GM19351 (cell line): ENCODE measurements around the gene PPM1K.
A peak's percentile ranks its signal among the peaks of the same experiment; 100 is the strongest.
"Not testable (repeated sequence)": the region's sequence is repeated elsewhere in the genome, so short reads cannot be mapped to it uniquely, and the experiment has no call there.

Experiments used
- ATAC-seq: cut with Tn5 transposase; IDR thresholded peaks from one replicate; pipeline ENCODE4 v1.9.1; 2021; ENCODE audit warnings: mild to moderate bottlenecking, moderate library complexity; ENCODE audit not compliant: unreplicated experiment

PPM1K gene

DNA sequence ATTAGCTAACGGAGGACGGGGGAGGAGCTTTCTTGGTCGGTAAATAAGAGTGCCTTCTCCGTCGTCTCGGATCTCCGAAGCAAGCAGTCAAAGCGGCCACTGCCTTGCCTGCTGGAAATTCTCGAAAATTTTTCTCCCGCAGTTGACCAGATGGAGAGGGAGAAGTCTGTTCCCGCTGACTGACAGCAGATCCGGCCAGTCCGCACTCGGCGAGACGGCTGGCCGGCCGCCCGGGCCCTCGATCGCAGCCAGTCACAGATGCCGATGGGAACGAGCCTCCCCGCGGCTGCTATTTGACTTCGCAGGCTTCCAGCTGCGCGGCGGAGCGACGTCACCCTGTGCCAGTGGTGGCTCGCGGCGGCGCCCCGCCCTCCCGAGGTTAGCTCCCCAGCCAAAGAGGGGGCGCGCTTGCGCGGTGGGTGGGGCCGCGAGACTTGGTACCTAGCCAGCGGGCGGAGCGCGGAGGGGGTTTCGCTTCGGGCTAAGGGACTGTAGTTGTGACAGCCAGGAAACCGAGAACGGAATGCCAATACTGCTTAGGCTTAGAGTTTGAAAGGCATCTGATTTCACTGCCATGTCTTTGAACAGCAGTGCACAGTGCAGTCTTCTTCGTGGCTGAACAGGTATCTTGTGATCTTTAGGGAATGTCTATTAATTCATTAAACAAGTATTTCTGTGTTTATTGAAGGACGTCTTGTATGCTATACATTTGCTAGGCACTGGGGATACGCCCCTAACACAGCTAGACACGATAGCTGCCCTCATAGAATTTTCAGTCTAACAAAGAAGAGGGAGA is at the start of gene PPM1K:
Gene PPM1K, minus strand, starts transcription at position 123 of the 796 bp plus-strand sequence. CDS start 5,978 bp downstream, outside the sequence.
- peak; percentile 74 for ATAC-seq

DNA sequence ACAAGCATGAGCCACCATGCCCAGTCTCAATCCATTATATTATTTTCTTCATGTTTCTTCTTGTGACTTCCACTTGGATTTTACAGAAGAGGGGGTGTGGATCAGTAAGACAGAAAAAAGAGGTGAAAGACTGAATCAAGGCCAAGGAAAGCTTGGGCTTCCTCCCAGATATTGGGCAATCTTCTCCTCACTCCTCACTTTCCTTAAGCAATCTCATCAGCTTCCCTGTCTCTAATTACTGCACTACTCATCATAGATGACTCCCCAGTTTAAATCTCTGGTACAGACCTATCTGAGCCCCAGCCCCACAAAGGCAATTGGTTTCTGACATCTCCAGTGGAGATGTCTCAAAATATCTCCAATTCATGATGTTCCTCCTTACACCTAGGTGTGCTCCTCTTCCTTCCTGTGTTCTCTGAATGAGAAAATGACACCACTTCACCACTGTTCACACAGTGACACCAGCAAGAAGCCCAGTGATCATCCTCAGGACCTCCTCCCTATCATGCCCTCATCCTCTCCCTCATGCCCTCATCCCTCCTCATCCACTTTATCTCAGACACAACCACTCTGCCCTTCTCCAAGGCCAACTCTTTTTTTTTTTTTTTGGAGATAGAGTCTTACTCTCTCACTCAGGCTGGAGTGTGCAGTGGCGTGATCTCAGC is 49.5 kb upstream of the PPM1K start:
- ATAC-seq, result no peak

DNA sequence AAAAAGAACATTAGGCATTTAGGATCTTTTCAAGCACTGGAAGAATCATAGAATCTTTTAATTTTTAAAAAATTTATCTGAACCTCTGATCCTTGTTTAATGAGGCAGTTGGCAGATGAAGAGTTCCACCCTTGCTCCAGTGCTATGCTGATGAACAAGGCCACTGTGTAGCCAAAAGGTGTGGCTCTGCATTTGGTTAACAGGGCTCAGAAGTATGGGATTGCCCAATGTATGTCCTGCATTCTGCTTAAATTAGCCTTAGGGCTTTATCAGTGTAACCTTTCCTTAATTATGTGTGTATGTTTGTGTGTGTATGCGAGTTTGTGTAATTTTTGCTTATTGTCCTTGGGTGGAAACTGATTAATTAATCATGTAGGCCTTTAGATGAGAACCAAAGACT is 43.3 kb upstream of the PPM1K start:
- ATAC-seq, result no peak

DNA sequence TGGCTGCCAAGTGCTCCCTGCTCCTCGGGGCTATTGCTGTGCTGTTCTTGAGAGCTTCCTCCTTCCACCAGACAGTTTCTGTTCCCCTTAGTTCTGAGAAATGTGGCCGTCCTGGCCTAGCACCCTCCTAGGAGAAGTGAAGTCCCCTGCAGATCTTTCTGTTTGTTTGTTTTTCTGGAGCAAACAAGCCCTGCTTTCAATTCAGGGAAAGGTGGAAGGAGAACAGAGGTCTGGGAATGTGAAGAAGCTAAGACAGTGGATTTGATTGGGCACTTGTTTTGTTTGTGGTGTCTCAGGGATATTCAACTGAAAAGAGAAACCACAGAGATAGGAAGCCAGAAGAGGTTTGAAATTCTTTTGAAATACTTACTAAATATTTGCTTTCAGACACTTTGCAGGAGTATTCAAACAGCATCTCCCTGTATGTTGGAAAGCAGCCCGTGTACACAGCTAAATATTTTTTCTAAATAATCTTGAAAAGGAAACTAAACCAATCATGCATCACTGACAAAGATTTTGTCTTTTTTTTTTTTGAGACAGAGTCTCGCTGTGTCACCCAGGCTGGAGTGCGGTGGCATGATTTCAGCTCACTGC is 36.5 kb upstream of the PPM1K start:
- ATAC-seq, result peak; percentile 98

DNA sequence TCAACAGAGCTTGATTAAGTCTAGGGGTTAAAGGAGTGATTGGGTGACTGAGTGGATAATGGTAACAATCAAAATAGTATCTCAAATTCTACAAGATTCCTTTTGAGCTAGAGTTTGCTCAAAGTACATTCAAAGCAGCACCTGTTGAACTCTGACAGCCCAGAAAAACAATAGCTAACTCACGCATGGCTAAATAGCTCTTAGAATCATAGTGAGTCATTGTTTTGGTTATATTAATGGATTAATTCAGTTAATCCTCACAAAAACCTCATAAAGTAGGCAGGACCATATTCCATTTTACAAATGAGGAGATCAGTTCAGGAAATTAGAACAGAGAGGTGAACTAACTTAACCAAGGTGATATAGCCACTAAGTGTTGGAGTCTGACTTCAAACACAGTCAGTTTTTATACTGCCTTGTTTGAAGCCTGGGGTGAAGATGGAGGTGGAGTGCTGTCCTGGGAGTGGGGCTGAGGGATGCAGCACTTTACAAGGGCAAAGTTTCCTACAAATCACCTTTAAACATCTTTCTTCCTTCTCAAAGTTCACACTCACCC is 35.9 kb upstream of the PPM1K start:
- peak; percentile 47 for ATAC-seq

DNA sequence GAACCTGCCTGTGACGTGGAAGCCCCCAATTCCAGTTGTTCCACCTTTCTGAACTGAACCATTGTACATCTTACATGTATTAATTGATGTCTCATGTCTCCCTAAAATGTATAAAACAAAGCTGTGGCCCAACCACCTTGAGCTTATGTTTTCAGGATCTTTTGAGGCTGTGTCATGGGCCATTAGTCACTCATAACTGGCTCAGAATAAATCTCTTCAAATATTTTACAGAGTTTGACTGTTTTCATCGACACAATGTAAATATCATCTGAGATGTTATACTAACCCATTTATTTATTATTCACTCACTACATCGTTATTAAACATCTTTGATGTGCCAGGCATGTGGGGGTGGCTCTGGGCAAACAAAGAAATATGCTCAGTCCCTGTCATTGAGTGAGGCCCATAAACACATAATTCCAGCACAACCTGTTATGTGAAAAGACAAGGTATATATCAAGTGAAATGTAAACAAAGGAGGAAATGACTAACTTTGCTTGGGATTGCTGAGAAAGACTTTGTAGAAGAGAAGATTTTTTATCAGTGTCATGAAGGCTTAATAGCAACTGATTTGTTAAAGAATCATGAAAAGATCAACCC is 34.5 kb upstream of the PPM1K start:
- no peak for ATAC-seq

DNA sequence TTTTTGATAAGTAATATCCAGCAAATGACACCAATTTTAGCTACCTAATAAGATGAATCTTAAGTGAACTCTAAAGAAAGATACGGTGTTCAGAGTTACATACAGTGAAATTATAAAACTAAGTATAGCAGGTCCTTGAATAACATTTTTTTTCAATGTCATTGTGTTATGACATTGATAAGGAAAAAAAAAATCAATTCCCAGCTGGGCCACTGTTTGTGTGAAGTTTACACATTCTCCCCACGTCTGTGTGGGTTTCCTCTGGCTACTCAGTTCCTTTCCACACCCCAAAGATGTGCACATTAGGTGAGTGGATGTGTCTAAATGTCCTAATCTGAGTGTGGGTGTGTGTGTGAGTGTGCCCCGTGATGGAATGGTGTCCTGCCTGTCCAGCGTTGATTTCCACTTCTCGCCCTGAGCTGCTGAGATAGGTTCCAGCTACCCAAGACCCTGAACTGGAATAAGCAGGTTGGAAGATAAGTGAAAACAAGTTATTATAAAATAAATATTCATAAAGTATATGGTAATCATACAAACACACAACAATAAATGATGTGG is 31.2 kb upstream of the PPM1K start:
- no peak for ATAC-seq

DNA sequence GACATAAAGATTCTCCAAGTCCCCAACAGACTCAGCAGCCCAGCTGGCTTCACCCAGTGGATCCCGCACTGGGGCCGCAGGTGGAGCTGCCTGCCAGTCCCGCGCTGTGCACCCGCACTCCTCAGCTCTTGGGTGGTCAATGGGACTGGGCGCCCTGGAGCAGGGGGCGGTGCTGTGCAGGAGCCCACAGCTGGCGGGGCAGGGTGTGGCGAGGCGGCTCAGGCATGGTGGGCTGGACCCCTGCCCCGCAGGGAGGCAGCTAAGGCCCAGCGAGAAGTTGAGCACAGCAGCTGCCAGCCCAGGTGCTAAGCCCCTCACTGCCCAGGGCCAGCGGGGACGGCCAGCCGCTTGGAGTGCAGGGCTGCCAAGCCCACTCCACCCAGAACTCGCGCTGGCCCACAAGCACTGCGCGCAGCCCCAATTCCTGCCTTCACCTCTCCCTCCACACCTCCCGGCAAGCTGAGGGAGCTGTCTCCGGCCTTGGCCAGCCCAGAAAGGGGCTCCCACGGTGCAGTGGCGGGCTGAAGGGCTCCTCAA is 28.8 kb upstream of the PPM1K start:
- not testable (repeated sequence) for ATAC-seq

DNA sequence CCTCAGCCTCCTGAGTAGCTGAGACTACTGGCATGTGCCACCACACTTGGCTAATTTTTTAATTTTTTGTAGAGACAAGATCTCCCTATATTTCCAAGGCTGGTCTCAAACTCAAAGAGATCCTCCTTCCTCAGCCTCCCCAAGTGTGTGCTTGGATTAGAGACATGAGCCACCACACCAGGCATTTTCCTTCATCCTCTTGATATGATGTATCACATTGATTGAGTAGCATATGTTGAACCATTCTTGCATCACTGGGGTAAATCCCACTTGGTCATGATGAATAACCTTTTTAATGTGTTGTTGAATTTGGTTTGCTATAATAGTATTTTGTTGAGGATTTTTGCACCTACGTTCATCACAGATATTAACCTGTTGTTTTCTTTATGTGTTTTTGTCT is 24.2 kb upstream of the PPM1K start:
- ATAC-seq, result no peak

DNA sequence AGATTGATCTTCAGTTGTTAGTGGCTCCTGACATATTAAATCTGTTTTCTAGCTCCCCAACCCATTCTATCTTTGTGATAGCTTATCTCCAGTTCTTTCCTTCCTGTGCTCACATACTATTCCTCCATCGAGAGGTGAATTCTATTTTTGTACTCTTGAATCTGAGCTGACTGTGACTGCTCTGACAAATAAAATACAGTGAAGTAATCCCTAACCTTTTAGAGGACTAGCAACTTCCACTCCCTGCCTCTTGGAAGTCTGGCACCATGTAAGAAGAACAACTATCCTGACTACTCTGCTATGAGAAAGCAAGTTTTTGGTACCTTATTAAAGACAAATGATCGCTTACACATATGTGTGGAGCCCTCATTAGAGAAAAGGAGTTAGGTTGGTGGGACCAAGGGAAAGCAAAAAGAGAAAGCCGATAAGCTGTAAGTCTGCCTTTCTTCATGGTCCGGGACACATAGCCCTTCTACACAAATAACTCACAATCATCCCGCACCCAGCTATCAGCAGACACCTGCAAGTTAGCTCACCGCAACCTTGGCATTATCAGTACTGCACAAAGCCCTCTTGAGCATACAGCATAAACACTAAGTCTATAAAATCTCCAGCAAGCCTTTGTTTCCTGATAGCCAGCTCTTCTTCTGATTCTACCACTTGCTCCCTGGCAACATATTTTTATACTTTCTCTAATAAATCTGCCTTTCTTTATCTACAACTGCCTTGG is 13.5 kb upstream of the PPM1K start:
- ATAC-seq, result no peak

DNA sequence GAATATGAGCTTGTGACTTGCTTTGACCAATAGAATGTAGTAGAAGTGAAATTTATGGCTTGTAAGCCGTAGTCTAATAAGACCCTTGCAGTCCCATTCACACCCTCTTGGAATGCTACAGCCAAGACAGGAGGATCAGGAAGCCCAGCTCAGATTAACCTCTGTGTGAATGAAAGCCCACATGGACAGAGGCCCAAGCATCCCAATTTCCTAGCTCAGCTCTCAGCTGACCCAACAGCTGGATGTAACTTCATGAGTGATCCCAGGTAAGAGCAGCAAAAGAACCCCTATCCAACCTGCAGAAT is 12.8 kb upstream of the PPM1K start:
- ATAC-seq, result no peak

DNA sequence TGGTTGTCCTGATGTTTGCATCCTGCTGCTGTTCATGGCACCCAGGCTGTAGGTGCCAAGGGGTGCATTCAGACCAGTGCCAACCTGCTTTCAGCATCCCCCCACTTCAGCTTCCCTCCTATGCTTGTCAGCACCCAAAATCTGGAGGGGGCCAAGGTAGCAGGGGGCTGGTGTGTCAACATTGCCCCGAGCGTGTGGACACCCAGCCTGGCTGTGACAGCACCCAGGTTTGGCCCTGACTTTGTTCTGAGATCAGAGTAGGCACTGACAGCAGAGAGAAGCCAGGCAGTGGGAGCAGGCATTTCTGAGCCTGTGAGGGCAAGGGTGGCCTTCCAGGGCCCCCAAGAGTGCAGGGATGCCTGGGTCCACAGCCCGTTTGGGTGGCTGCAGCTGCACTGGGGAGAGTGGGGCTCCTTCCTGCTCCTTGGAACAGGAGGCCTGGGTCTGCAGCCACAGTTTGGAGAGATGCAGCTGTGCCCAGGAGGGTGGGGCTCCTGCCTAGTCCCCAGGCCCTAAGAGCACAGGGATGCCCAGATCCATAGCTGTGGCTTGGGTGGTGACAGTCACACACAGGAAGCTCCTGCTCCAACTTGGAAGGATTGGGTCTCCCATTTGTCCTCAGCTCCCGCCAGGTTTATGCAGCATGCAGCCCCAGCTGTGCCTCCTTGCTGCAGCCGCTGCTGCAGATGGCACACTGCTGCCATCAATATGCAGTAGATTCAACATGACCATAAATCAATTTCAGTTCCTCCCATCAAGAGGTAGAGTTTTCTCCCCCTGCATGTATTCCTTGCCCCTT is 12.3 kb upstream of the PPM1K start:
- ATAC-seq, result no peak

DNA sequence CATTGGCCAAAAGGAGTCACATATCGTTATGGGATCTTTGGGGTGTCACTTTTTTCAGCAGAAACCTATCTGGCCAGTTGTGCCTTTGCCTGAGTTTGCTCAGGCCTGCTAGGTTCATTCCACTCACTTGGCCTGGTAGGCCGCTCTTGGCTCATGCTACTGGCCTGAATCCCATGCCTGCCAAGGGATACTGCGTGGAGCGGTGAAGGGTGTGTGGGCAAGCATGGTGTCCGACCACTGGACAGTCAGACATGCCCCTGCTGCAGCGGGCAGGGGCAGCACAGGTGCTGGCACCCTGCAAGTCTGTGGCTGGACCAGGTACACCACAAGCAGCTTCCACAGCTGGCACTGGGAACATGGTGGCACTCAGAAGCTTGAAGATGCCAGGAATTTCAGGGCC is 11.3 kb upstream of the PPM1K start:
- ATAC-seq, result no peak

DNA sequence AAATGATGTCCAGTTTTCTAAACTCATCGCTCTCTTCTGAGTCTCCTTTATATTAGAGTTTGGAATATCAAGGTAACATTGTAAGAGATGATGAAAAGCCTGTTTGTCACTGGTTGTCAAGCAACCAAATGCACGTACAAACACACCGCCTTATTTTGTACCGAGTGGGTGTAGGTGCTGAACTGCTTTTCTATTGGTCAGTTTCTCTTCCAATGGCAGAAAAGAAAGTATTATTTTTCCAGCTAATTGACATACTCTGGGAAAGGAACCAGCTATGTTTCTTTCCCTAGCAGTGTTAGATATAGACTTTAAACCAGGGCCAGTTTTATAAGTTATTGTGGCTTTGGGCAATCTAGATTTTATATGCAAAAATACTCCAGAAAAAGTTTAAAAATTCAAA is 6.6 kb upstream of the PPM1K start:
- no peak for ATAC-seq

DNA sequence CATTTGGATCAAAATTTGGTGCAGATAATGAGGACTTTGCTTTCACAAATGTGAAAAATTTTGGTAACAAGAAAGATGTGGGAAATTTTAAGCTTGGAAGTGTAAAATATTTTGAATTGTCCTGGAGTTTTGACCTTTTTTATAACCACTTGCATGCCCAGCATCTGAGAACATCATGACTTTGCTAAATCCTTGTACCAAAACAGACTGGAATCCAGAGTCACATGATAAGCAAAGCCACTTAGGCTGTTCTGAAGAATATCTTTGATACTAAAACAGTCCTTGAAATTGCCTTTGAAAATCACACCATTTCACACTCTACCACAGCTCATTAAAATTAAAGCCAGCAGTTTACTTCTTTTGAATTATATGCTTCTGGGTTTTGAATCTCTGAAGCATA is 2.5 kb upstream of the PPM1K start:
- ATAC-seq, result no peak

DNA sequence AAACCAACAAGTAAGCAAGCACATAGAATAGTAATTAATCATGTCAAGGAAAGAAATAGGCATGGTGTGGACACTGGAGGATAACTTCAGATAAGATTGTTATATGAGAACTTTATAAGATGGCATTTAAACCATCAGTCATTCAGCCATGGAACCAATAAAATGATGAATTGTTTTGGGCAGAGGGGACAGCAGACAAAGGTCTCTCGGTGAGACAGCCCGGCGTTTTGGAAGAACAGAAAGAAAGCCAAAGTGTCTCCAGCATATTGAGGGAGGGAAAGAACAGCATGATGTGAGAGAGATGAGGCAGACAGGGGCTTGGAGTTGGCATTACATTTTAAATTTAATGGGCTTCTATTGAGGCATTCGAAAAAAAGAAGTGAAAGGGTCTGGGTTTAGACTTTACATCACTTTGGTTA is 883 bp upstream of the PPM1K start:
- ATAC-seq, result no peak

DNA sequence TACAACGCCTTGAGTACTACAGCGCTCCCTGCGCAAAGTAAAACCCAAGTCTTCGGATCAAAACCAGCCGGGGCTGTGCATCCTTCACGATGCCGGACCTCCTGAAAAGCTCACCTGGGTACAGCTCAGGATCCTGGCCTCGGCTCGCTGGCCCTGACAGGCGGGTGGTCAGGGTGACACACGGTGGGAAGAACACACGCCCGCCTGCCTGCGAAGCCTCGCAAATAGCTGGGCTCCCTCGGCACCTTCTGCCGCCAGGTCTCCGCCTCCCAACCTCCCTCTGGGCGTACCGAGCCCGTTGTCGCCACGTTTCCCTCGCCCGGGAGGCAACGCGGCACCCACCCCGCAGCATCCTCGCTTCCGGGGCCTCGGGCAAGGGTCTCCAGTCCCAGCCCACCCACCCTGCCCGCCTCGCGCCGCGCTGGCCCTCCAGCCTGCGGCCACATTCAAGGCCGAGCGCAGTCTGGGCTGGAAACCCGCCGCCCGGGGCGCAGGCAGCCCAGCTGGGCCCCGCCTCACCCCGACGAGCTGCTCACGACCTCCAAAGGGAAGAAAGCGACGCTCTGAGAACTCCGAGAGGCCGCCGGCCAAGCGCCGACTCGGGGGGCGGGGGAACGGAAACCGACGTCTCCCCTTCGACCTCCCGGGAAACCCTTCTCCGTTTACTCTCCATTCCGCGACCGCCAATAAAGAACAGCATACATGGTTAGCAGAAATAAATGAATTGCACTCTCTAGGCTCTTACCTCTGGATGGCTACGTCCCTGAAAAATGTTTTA is 511 bp downstream of the PPM1K start:
- peak; percentile 32 for ATAC-seq

DNA sequence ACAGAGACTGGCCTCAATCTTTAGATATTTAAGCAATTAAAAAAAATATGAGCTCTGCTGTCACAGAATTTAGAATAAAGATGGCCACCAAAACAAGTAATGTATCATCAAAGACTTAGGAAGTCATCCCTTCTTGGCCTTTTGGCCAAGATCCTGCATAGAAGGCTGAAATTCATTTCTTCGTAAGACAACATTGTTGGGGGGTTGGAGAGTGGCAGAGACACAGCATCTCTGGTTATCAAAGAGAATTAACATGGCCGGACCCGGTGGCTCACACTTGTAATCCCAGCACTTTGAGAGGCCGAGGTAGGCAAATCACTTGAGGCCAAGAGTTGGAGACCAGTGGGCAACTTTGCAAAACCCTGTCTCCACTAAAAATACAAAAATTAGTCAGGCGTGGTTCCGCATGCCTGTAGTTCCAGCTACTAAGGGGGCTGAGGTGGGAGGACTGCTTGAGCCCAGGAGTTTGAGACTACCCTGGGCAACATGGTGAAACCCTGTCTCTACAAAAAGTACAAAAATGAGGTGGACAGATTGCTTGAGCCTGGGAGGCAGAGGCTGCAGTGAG is 4.0 kb downstream of the PPM1K start:
- no peak for ATAC-seq
